B cell (primary cell): ENCODE results near the gene FTSJ3.

ENCODE experiments used
- EZH2 ChIP-seq: IDR thresholded peaks from 2 replicates; pipeline ENCODE4 v1.6.1; 2012; ENCODE audit warnings: borderline replicate concordance, low read depth, mild to moderate bottlenecking, moderate library complexity, low read length; ENCODE audit not compliant: insufficient read depth, poor library complexity, severe bottlenecking
- TF ChIP-seq, protein P1 (sequence below): fragments of 200-600 bp; IDR thresholded peaks from one replicate; pipeline ENCODE4 v1.8.0; 2022; ENCODE audit warnings: antibody characterized with exemption, mild to moderate bottlenecking

DNA sequence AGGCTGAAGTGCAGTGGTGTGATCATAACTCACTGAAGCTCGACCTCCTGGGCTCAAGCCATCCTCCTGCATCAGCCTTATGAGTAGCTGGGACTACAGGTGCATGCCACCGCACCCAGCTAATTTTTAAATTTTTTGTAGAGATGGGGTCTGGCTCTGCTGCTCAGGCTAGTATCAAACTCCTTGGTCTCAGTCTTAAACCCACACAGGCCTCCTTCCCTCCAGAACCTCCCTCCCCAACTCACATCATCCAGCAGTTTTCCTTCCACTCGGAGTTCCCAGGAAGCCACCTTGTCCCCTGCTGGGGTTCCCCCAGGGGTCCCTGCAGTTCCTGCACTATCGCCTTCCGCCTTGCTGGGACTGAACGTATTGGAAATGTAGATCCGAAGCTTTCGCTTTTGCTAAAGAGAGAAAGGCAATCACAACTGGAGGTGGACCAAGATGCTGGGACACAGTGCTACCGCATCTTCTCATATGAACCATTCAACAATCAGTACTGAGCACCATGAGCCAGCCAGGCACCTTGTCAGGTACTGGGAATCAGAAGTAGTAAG, 7.8 kb upstream of the FTSJ3 start:
- TF ChIP-seq, protein P1, sequence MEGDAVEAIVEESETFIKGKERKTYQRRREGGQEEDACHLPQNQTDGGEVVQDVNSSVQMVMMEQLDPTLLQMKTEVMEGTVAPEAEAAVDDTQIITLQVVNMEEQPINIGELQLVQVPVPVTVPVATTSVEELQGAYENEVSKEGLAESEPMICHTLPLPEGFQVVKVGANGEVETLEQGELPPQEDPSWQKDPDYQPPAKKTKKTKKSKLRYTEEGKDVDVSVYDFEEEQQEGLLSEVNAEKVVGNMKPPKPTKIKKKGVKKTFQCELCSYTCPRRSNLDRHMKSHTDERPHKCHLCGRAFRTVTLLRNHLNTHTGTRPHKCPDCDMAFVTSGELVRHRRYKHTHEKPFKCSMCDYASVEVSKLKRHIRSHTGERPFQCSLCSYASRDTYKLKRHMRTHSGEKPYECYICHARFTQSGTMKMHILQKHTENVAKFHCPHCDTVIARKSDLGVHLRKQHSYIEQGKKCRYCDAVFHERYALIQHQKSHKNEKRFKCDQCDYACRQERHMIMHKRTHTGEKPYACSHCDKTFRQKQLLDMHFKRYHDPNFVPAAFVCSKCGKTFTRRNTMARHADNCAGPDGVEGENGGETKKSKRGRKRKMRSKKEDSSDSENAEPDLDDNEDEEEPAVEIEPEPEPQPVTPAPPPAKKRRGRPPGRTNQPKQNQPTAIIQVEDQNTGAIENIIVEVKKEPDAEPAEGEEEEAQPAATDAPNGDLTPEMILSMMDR: peak; percentile 37
- no peak for TF ChIP-seq EZH2
